GM10248 (cell line): ENCODE data around the gene TSC2.

Experiments used
- CTCF ChIA-PET: fragments of 300-600 bp; sonication (Branson Sonifier 250); formaldehyde crosslinking; extraction: SDS; loops from one replicate; lab custom pipeline; 2021; ENCODE audit warnings: antibody characterized with exemption; lab: Yijun Ruan, JAX
- POLR2A ChIA-PET: fragments of 350-650 bp; sonication (Branson Sonifier 250); formaldehyde crosslinking; extraction: SDS; loops from one replicate; lab custom pipeline; 2020; ENCODE audit warnings: antibody characterized with exemption; lab: Yijun Ruan, JAX
- DNase-seq: peaks from one replicate; pipeline ENCODE4 v3.0.0; 2012; ENCODE audit errors: extremely low spot score
- CTCF ChIP-seq: IDR thresholded peaks from 2 replicates; pipeline ENCODE4 v1.5.1; 2012; ENCODE audit warnings: mild to moderate bottlenecking, low read depth; ENCODE audit errors: extremely low read depth, missing control alignments, control extremely low read depth

TSC2 gene

GRCh38 chr16:2001456-2002355, 46.1 kb upstream of the TSC2 start:
- CTCF ChIA-PET = interaction anchor here (1.3 to 6.2 kb wide), 7 partner anchors 9 to 151 kb away, joined by 3 to 63 read pairs (median 18); partner anchors contain the start of genes SYNGR3 and TRAF7
- no peak for DNase-seq
- POLR2A ChIA-PET = interaction anchor here (3.2 kb wide), 1 partner anchor 153 kb away, joined by 8 read pairs; the partner anchor contains the start of gene TRAF7
- no peak for TF ChIP-seq CTCF

GRCh38 chr16:2002406-2003230, 45.2 kb upstream of the TSC2 start:
- CTCF ChIA-PET = interaction anchor here (1.0 to 6.2 kb wide), 20 partner anchors 10 to 250 kb away, joined by 3 to 63 read pairs (median 8); partner anchors contain the start of genes ECI1, GFER, NOXO1 and PKD1
- no peak for TF ChIP-seq CTCF
- no peak for DNase-seq
- POLR2A ChIA-PET = interaction anchor here (1.8 to 3.2 kb wide), 2 partner anchors 152 to 153 kb away, joined by 8 to 12 read pairs; partner anchors contain the start of gene TRAF7

DNA sequence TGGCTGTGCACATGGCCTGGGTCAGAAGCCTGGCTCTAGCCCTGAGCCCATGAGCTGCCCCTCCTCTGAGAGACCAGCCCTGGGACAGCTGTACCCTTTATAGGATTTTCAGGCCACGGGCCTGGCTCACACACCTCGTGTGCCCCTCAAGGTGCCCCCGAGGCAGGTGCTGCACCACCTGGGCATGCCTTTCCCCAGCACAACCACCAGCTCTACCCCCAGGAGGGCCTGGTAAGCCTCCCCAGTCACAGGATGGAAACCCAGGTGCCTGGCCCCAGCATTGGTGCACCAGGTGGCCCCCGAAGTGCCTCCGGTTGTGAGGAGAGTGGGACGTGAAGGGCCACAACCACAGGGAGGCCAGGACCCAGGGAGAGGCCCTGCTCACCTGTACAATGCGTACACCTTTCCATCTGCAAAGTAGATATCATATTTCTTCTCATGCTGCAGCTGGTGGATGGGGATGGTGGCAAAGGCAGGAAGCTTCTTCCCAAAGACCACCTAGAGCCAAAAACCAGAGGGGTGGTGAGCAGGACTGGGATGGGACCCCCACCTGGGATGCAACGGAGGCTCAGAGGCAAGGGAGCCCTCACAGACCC, 44.5 kb upstream of the TSC2 start:
- DNase-seq = no peak
- TF ChIP-seq CTCF = no peak
- ChIA-PET POLR2A (interaction anchor here (1.1 to 1.8 kb wide), 2 partner anchors 38 to 152 kb away, joined by 5 to 12 read pairs; partner anchors contain the start of genes RPS2 and TRAF7), CTCF (interaction anchor here (0.9 to 6.2 kb wide), 23 partner anchors 10 to 249 kb away, joined by 3 to 63 read pairs (median 5); partner anchors contain the start of genes ECI1, GFER, NOXO1 and PKD1)

- POLR2A ChIA-PET = interaction anchor here (1.1 to 1.8 kb wide), 2 partner anchors 39 to 151 kb away, joined by 5 to 12 read pairs; partner anchors contain the start of genes RPS2 and TRAF7
- peak; percentile 93 for DNase-seq
- TF ChIP-seq CTCF = peak; percentile 90
- CTCF ChIA-PET = interaction anchor here (0.6 to 6.2 kb wide), 29 partner anchors 9 to 483 kb away, joined by 3 to 63 read pairs (median 5); partner anchors contain the start of genes ECI1, GFER, NOXO1 and NTHL1
Measured at GRCh38 chr16:2003827-2004641, 43.8 kb upstream of the TSC2 start.

DNA sequence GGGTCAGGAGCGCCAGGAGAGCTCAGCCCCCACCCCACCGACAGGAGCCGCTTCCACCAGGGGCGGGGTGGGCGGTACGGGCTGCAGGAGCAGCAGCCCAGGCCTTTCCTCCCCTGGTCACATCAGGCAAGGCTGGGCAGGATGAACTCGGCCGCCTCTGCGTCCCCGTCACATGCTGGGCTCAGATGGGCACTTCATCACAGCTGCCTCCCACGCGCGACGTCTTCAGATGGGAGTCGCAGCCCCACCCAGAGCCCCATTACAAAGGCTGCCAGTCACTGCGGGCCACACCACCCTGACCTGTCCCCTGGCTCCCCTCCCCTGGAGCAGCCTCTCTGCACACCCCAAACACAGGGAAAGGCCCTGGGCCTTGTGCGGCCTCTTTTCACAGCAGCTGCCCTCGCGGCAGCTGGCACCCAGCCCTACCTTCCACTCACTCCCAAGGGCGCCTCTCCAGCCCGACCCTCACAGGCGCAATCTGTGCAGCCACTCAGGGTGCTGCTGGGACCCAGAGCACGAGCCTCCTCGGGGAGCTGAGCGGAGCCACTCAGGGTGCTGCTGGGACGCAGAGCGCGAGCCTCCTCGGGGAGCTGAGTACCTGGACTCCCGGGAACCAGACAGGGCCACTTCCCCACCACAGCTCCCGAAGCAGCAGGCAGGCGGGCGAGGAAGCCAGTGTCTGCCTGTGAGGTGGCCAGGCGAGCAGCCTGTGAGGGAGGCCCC, 42.8 kb upstream of the TSC2 start:
- CTCF ChIA-PET = interaction anchor here (0.9 to 6.2 kb wide), 15 partner anchors 8 to 482 kb away, joined by 3 to 63 read pairs (median 12); partner anchors contain the start of genes GFER, PKD1, RAB26 and SYNGR3
- TF ChIP-seq CTCF = no peak
- DNase-seq = no peak
- POLR2A ChIA-PET = interaction anchor here (1.8 kb wide), 1 partner anchor 150 kb away, joined by 12 read pairs; the partner anchor contains the start of gene TRAF7
